GM19452 (cell line): ENCODE data around the gene NDUFAF2.

ENCODE experiments used
- ATAC-seq: cut with Tn5 transposase; IDR thresholded peaks from one replicate; pipeline ENCODE4 v1.9.1; 2021; ENCODE audit not compliant: unreplicated experiment

Gene NDUFAF2

GRCh38 chr5:61114441-61114840, 169.4 kb downstream of the NDUFAF2 start:
- ATAC-seq: no peak

GRCh38 chr5:61115968-61116367, 171.0 kb downstream of the NDUFAF2 start:
- no peak for ATAC-seq

GRCh38 chr5:61119066-61119465, 174.1 kb downstream of the NDUFAF2 start:
- ATAC-seq: no peak

GRCh38 chr5:61120534-61120933, 175.5 kb downstream of the NDUFAF2 start:
- ATAC-seq: no peak

GRCh38 chr5:61123145-61123544, 178.1 kb downstream of the NDUFAF2 start:
- no peak for ATAC-seq

GRCh38 chr5:61130289-61130688, 185.3 kb downstream of the NDUFAF2 start:
- no peak for ATAC-seq

GRCh38 chr5:61132559-61132958, 187.6 kb downstream of the NDUFAF2 start:
- no peak for ATAC-seq

- no peak for ATAC-seq
Observed at GRCh38 chr5:61137835-61138234, 192.8 kb downstream of the NDUFAF2 start.

GRCh38 chr5:61139094-61139873, 194.3 kb downstream of the NDUFAF2 start:
- ATAC-seq: no peak

GRCh38 chr5:61139931-61140330, 194.9 kb downstream of the NDUFAF2 start:
- ATAC-seq: no peak

GRCh38 chr5:61141801-61142200, 196.8 kb downstream of the NDUFAF2 start:
- no peak for ATAC-seq

- ATAC-seq: no peak
Observed at GRCh38 chr5:61142391-61142790, 197.4 kb downstream of the NDUFAF2 start.

- no peak for ATAC-seq
Observed at GRCh38 chr5:61142811-61143210, 197.8 kb downstream of the NDUFAF2 start.

- no peak for ATAC-seq
Observed at GRCh38 chr5:61148515-61148914, 203.5 kb downstream of the NDUFAF2 start.

GRCh38 chr5:61151893-61152292, 206.9 kb downstream of the NDUFAF2 start:
- ATAC-seq: no peak

- ATAC-seq: no peak
Observed at GRCh38 chr5:61159070-61159469, 214.1 kb downstream of the NDUFAF2 start.

- no peak for ATAC-seq
Observed at GRCh38 chr5:61159836-61160235, 214.8 kb downstream of the NDUFAF2 start.

- ATAC-seq: no peak
Observed at GRCh38 chr5:61160497-61160896, 215.5 kb downstream of the NDUFAF2 start.

GRCh38 chr5:61162010-61162831, 217.2 kb downstream of the NDUFAF2 start, which contains the start of gene SMIM15:
Gene SMIM15 (minus strand): TSS chr5:61162468. CDS start chr5:61160171, 2,297 bp downstream.
- peak; percentile 98 for ATAC-seq

- ATAC-seq: no peak
Observed at GRCh38 chr5:61162832-61163567, 218.0 kb downstream of the NDUFAF2 start.

- ATAC-seq: no peak
Observed at GRCh38 chr5:61163905-61164304, 218.9 kb downstream of the NDUFAF2 start.
